22Rv1 (cell line): ENCODE measurements around the gene ASPM.

Source experiments
- ZFX ChIP-seq: fragments of 450-650 bp; IDR thresholded peaks from 2 replicates; pipeline ENCODE4 v1.6.1; 2017; ENCODE audit warnings: antibody characterized with exemption, borderline replicate concordance
- TF ChIP-seq, protein P1 (sequence below): fragments of 450-650 bp; IDR thresholded peaks from 2 replicates; pipeline ENCODE4 v1.5.1; 2017; ENCODE audit warnings: mild to moderate bottlenecking

DNA sequence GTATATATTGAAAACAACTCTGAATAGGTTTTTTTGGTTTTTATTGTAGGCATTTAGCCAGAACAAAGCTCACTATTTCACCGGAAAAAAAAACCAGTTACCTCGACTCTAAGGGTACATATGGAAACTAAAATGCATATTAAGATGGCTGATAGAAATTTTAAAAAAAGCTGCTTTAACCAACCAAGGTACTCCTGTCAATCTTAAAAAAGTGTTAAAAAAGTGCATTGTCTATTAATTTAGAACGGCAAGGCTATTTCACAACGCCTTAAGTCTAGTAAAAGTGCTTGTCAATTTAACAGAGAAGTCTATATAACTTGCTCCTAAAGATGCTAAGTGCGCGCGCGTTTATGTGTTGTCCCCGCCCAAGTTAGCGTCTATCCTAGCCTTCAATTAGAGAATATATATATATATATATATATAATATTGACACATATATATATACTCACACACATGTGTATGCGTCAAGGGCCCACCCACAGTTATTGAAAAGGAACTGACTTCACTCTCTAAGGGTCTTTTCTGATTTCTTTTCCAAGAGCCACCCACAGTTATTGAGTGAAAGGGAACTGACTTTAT is 934 bp downstream of the ASPM start:
- TF ChIP-seq, protein P1, sequence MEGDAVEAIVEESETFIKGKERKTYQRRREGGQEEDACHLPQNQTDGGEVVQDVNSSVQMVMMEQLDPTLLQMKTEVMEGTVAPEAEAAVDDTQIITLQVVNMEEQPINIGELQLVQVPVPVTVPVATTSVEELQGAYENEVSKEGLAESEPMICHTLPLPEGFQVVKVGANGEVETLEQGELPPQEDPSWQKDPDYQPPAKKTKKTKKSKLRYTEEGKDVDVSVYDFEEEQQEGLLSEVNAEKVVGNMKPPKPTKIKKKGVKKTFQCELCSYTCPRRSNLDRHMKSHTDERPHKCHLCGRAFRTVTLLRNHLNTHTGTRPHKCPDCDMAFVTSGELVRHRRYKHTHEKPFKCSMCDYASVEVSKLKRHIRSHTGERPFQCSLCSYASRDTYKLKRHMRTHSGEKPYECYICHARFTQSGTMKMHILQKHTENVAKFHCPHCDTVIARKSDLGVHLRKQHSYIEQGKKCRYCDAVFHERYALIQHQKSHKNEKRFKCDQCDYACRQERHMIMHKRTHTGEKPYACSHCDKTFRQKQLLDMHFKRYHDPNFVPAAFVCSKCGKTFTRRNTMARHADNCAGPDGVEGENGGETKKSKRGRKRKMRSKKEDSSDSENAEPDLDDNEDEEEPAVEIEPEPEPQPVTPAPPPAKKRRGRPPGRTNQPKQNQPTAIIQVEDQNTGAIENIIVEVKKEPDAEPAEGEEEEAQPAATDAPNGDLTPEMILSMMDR = no peak
- TF ChIP-seq ZFX = no peak
